Umbilical cord (tissue), 2 donors: ENCODE results near the gene KRTAP10-10. TPM values are rescaled to one million over a fixed set of nuclear protein-coding genes. Genes with fewer than 3 reads are reported as not detected.
"Not testable (repeated sequence)": the region's sequence is repeated elsewhere in the genome, so short reads cannot be mapped to it uniquely, and the experiment has no call there.

Experiments used
- DNase-seq: peaks from one replicate; pipeline ENCODE4 v3.0.0-alpha.2; 2015; ENCODE audit warnings: low spot score
- total RNA-seq: library from RNA; depleted of rRNA; stranded (reverse); fragments of >200 nt; gene quantifications from one replicate; pipeline ENCODE4 v1.2.3, GENCODE V29; 2014; ENCODE audit warnings: low replicate concordance; ENCODE audit not compliant: insufficient read depth

The KRTAP10-10 gene, protein sequence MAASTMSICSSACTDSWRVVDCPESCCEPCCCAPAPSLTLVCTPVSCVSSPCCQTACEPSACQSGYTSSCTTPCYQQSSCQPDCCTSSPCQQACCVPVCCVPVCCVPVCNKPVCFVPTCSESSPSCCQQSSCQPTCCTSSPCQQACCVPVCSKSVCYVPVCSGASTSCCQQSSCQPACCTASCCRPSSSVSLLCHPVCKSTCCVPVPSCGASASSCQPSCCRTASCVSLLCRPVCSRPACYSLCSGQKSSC
- total RNA-seq: not detected

DNA sequence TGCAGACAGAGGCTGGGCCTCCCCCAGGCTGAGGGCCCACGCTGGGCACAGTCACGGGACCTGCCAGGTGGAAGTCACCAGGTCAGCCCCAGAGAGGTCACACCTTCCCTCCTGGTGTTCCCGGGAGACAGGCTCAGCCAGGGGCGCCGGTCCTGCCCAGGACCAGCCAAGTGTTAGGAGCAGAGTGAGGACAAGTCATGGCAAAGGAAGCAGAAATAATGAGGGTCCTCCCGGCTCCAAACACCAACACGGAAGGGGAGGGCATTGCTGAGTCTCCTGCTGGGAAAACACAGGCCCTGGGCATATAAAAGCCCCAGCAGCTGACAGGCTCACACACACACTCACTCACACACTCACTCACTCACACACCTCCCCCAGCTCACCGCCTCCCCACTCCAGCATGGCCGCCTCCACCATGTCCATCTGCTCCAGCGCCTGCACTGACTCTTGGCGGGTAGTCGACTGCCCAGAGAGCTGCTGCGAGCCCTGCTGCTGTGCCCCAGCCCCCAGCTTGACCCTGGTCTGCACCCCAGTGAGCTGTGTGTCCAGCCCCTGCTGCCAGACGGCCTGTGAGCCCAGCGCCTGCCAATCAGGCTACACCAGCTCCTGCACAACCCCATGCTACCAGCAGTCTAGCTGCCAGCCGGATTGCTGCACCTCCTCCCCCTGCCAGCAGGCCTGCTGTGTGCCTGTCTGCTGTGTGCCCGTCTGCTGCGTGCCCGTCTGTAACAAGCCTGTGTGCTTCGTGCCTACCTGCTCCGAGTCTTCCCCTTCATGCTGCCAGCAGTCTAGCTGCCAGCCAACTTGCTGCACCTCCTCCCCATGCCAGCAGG, at the start of gene KRTAP10-10:
Gene KRTAP10-10 (plus strand): TSS at position 339 of the 833 bp plus-strand sequence. CDS start 62 bp downstream, at position 401.
- DNase-seq: no peak

DNA sequence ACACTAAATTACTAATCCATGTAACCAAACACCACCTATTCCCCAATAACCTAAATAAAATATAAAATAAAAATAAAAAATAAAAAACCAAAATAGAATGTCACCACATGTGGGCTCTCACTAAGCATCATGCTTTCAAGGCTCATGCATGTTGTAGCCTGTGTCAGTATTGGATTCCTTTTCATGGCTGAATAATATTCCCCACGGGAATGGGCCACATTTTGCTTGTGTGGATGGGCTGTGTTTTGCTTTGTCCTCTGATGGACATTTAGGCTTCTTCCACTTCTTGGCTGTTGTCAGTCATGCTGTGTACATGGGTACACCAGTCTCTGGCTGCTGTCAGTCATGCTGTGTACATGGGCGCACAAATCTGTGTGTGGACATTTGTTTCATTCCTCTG, 48.1 kb upstream of the KRTAP10-10 start:
- DNase-seq: no peak

DNA sequence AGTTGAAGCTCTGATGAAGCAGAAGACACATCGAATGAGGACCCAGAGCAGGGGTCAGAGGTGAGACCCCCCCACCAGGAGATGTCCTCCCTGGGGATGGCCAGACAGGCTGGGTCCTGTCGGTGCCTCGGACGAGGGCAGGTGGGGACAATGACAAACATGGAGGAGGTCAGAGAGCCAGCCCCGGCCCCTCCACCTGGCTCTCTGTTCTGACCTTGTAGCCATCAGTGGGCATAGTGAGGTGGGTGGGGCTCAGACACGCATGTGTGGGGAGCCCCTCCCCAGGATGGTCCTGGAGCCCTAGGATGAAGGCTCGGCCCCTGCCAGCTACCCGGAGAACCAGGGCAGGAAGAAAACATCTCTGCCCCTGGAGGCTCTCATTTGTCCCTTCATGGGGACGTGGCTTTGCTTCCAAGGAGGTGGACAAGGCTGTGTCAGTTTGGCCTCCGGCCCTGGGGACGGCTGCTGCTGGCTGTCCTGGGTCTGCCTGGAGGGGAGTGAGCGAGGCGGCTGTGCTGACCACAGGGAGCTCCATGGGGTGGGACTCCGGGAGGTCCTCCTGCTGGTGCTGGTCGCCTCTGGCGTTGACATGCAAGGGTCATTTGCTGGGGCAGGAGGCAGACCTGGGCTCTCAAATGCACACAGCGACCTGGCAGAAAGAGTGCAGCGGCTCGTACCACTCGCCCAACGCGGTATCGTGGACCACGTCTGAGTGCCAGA, 47.4 kb upstream of the KRTAP10-10 start:
- no peak for DNase-seq

DNA sequence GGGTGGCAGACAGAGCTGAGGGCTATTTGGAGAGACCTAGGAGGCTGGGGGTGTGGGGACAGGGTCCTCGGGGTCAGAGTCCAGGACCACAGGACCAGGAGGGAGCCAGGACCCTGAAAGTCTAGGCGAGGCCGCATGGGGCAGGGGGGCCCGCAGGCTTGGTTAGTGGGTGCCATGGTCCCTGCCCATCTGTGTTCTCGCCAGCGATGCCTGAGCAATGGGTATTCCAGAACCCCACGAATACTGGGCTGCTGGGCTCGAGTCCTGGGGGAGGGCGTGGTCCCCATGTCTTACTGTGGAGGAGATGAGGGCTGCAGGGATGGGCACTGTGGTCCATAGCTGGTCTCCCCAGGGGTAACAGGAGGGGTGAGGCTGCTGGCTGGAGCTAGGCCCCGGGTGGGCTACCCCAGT, 46.8 kb upstream of the KRTAP10-10 start:
- DNase-seq: no peak

DNA sequence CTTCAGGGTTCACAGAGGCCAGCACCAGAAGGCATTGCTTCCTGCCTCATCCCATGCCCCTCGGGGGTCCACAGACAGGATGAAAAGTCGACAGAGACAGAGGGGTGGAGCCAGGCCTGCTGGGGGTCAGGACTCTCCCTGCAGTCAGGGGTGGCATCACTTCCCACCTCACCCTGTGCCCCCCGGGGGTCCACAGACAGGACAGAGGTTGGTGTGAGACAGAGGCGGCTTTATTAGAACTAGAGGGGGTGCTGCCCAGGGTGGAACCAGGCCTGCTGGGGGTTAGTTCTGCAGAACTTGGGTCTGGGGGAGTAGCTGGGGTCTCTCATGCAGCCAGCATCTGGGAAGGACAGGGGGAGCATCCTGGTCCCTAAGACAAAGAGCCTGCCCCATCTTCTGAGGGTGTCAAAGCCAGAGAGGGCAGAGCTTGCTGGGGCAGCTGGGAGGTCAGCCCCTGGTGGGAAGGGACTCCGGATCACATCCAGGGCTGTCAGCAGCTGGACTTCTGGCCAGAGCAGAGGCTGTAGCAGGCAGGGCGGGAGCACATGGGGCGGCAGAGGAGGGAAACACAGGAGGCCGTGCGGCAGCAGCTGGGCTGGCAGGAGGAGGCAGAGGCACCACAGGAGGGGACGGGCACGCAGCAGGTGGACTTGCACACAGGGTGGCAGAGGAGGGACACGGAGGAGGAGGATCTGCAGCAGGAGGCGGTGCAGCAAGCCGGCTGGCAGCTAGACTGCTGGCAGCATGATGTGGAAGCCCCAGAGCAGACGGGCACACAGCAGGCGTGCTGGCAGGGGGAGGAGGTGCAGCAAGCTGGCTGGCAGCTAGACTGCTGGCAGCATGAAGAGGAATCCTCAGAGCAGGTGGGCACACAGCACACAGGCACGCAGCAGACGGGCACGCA, 46.0 kb upstream of the KRTAP10-10 start:
- DNase-seq: not testable (repeated sequence)

DNA sequence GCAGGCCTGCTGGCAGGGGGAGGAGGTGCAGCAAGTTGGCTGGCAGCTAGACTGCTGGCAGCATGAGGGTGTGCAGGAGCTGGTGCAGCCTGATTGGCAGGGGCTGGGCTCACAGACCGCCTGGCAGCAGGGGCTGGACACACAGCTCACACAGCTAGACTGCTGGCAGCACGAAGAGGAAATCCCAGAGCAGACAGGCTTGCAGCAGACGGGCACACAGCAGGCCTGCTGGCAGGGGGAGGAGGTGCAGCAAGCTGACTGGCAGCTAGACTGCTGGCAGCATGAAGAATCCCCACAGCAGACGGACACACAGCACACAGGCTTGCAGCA, 45.4 kb upstream of the KRTAP10-10 start:
- not testable (repeated sequence) for DNase-seq

DNA sequence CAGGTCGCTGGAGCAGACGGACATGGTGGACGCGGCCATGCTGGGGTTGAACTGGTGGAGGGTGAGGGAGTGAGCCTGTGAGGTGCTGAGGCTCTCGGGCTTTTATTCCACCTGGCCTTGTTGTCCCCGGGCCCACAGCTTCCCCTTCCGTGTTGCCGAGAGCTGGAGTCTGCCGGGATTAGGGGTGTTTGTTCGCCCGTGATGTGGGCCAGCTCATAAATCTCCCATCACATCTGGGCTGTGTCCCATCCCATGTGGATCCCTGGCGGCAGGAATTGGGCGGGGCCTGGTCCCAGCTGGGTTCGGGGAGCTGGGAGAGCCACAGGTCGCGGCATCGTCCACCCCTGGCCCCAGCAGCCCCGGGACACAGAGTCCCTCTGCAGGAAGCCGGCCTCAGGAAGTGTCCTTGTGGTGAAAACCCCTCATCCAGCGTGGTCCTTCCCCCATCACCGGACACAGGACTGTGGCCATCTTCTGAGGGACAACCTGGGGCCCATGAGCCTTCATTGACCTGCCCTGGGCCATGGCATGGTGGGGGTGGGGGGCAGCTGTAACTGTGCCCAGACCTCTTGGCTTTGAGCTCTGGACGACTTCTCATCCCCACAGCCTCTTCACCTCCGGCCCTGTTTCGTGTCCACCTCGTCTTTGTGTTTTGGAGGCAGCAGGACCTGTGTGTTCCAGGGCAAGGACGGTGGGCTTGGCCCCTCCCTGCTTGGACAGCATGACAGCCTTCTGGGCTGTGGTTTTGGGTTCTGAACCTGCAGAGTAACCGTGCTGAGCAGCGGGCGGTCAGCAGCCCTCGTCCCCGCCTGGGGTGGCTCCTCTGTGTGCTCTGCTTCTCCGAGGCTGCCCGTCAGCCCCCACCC, 44.5 kb upstream of the KRTAP10-10 start, which contains the start of gene KRTAP10-6:
Gene KRTAP10-6 (minus strand): TSS at position 60 of the 866 bp plus-strand sequence. CDS start 21 bp downstream, at position 39.
- DNase-seq: no peak

DNA sequence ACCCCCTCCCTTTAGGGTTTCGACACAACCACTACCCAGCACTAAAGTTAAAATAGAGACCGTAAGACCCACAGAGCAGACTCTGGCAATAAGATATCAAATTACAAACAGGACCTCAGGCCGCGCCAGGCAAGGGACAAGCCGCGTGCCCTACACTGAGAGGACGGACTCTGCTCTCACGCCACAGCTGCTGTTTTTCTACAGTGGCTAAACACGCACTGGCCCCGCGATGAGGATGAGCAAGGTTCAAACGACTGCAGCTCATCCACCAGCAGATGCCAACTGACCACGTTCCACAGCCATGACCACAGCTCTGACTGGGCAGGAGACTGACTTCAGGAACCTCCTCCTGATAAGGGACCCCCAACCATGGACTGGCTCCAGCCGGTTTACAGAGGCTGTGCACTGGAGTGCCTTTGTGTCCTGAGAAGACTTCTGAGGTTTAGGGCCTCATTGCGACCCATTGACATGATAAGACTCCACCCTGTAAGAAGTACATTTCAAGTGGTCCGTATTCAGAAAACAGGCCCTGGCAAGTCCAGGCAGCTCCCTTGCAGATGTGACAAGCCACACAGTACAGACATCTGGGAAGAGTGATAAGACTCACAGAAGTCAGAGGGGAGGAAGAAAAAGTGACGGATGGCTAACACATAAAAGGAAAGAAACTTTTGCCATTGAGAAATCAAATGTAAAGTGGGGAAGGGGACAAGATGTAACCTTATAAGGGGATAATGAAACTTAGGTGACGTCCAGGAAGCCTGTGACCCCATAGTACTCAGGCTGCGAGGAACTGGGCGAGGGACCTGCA, 43.4 kb upstream of the KRTAP10-10 start:
- peak; percentile 33 for DNase-seq

DNA sequence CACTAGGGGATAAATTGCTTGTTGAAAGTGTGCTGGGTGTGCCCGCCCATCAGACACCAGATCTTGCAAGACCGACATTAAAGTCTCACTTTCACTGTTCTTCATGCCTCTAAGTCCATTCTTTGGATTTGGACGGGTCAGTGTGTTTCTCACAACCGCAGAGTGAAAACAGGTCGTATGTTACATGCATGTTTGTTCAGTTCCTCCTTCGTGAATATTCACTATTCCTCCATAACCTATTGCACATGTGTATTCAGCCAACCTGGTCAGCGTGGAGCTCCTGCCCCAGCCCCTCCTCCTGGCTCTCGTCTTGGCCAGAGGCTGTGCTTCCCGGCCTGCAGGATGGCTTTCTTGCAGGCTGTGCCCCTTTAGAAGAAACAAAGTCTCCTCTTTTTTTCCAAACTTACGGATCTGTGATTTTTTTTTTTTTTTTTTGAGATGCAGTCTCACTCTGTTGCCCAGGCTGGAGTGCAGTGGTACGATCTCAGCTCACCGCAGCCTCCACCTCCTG, 42.7 kb upstream of the KRTAP10-10 start:
- DNase-seq: no peak

DNA sequence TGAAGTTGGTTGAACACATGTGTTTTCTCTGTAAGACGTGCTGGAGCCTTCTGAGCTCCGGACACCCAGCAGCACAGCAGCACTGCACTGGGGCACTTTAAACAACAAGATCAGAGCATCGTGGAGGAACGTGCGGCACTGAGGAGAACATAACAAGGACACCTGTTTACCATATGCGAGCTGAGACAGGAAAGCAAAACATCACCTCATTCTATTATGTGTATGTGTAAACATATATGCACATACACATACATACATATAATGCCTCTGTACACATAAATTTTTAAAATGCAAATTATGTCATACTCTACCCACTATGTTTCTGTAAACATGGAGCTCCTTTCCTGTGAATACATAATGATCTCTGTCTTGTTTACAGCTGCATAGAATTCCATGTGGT, 41.6 kb upstream of the KRTAP10-10 start:
- no peak for DNase-seq

DNA sequence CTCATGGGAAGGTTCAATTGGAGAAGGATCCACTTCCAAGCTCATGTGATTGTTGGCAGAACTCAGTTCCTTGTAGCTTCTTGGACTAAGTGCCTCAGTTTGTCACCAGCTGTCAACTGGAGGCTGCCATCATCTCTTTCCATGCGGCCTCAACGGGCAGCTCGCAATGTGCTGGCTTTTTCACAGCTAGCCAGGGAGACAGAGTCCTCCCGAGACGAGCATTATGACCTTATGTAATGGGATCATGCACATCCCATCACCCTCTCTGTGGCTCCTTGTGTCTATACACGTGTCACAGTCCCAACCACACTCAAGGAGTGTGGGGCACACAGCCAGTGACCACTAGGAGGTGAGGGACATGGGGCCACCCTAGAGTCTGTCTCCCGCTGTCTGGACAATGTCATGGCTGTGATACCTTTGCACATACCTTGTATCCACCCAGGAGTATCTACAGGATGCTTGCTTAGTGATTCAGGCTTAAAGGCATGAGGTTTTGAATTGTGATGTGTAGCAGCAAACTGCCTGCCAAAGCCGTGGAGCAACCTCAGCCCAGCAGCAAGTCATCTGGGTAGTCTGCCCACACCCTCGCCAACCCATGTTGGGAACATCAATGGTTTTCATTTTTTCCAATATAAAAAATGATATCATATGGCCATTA, 41.0 kb upstream of the KRTAP10-10 start:
- no peak for DNase-seq

DNA sequence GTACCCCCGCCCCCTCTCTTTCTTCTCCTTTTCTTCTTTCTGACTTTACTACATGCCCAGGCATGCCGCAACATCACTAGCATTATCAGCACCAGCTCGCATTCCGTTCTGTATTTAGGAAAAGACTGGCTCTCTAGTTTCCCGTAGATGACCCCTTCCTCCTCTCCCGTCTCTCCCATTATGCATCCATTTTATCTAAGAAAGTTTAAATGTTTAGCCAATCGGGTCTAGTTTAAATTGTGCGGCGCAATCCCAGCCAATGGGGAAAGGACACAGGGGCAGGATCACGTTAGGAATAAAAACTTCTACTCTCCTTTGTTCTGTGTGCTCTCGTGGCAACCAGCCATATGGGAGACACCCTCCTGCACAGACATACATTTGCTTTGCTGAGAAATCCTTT, 39.1 kb upstream of the KRTAP10-10 start:
- no peak for DNase-seq

DNA sequence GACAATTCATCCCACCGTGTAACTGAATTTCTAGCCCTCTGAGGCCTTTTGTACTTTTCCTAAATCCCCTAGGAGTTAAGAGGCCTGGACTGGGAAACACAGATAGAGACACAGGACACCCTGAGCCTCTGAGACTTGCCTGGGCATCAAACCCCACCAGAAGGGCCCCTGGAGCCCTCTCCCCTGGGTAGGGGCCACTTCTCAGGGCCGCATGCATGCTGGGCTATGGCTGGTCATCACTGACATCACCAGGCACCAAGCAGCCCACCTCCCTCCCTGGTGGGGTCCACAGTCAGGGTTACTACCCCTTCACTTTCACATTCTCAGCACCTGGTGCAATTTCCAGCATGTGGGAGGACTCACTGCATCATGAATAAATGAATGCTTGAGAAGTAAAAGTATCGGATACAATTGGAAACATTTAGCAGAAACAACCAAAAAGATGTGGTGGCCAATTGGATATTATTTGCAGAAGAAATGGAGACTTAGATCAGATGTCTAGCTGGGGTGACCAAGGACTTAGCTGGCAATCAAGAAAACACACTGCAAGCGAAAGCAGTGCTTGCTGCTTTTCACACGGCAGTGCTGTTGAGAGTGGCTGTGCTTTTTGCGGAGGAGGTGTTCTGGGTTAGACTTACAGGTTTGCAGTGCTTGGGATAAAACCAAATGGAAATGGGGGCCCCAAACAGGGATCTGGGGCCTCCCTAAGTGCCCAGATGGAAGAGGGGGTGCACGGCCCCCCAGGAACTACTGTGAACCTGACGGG, 37.7 kb upstream of the KRTAP10-10 start:
- DNase-seq: no peak

DNA sequence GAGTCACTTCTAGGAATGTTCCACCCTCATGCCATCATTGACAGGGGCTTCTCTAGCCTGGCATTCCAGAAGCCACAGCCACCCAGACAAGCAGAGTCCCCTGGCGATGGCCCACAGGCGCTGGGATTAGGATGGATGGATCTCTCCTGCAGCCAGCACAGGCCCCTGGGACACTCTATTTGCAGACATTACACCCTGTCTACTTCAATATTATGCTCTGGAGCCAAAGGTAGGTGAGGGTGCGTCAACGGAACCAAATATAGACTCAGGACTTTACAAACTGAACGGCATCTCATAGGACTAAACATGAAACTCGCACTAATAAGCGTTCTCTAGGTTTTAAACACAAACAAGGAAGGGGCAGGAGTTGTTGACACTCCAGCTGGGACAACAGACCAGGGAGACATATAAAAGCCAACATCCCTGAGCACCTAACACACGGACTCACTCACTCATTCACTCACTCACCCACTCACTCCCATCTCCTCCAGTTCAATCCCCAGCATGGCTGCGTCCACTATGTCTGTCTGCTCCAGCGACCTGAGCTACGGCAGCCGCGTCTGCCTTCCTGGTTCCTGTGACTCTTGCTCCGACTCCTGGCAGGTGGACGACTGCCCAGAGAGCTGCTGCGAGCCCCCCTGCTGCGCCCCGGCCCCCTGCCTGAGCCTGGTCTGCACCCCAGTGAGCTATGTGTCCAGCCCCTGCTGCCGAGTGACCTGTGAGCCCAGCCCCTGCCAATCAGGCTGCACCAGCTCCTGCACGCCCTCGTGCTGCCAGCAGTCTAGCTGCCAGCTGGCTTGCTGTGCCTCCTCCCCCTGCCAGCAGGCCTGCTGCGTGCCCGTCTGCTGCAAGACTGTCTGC, 36.8 kb upstream of the KRTAP10-10 start, which contains the start of gene KRTAP10-7:
Gene KRTAP10-7 (plus strand): TSS at position 480 of the 861 bp plus-strand sequence. CDS start 25 bp downstream, at position 505.
- not testable (repeated sequence) for DNase-seq

DNA sequence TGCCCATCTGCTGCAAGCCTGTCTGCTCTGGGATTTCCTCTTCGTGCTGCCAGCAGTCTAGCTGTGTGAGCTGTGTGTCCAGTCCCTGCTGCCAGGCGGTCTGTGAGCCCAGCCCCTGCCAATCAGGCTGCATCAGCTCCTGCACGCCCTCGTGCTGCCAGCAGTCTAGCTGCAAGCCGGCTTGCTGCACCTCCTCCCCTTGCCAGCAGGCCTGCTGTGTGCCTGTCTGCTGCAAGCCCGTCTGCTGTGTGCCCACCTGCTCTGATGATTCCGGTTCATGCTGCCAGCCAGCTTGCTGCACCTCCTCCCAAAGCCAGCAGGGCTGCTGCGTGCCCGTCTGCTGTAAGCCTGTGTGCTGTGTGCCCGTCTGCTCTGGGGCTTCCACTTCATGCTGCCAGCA, 36.1 kb upstream of the KRTAP10-10 start:
- DNase-seq: not testable (repeated sequence)

DNA sequence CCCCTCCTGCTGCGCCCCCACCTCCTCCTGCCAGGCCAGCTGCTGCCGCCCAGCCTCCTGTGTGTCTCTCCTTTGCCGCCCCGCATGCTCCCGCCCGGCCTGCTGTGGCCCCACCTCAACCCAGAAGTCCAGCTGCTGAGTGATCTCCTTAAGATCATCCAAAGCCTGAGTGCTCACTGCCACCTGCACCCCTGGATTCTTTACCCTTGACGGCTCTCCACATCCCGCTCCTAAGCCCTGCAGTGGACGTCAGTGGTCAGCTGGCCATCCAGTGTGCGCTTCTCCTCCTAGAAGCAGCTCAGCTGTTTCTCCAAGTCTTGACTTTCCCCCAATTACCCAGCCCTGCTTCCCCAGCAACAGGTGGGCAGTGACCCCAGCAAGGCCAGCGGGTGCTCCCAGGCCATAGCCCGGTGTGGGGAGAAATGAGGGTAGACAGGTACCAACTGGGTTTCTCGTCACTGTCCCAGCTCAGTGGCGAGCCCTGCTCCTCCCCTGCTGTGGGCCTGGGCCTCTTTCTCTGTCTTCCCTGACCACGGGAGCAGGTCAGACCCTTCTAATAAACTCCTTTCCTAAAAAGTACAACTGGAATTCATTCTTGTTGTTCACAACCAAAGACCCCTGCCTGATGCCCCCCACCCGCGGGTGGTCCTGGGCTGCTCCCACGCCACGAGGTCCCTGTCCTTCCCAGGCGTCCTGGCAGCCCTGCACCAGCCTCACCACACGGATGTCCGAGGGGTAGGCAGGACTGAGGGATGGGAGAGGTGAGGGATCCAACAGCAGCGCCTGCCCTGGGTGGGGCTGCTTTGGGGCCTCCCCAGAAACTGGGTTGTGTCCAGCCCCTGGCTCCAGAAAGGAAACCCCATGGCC, 35.3 kb upstream of the KRTAP10-10 start:
- DNase-seq: no peak
